HG03103 (cell line): ENCODE results near the gene BCR.
"Not testable (repeated sequence)": the region's sequence is repeated elsewhere in the genome, so short reads cannot be mapped to it uniquely, and the experiment has no call there.

Source experiments
- ATAC-seq: cut with Tn5 transposase; IDR thresholded peaks from one replicate; pipeline ENCODE4 v1.9.1; 2021; ENCODE audit warnings: low read depth; ENCODE audit not compliant: unreplicated experiment

BCR gene

GRCh38 chr22:23305922-23306374 lies 125.6 kb downstream of the BCR start:
- no peak for ATAC-seq

GRCh38 chr22:23306438-23306921 lies 126.2 kb downstream of the BCR start:
- ATAC-seq: no peak

DNA sequence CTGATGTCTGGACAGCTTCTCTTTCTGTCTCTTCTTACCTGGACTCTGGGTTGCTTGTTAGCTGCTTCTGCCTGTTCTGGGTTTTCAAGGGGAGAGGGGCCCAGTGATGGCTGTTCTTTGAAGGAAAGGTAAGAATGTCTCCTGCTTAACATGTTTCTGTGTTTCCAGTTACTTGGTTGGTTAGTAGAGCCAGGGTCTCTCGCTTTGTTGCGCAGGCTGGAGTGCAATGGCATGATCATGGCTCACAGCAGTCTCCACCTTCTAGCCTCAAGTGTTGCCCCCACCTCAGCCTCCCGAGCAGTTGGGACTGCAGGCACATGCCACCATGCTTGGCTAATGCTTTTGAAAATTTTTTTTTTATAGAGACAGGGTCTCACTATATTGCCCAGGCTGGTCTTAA lies 126.6 kb downstream of the BCR start:
- ATAC-seq: no peak

GRCh38 chr22:23307511-23307910 lies 127.2 kb downstream of the BCR start:
- not testable (repeated sequence) for ATAC-seq

GRCh38 chr22:23309261-23309660 lies 129.0 kb downstream of the BCR start:
- not testable (repeated sequence) for ATAC-seq

GRCh38 chr22:23310443-23311097 lies 130.3 kb downstream of the BCR start:
- not testable (repeated sequence) for ATAC-seq

DNA sequence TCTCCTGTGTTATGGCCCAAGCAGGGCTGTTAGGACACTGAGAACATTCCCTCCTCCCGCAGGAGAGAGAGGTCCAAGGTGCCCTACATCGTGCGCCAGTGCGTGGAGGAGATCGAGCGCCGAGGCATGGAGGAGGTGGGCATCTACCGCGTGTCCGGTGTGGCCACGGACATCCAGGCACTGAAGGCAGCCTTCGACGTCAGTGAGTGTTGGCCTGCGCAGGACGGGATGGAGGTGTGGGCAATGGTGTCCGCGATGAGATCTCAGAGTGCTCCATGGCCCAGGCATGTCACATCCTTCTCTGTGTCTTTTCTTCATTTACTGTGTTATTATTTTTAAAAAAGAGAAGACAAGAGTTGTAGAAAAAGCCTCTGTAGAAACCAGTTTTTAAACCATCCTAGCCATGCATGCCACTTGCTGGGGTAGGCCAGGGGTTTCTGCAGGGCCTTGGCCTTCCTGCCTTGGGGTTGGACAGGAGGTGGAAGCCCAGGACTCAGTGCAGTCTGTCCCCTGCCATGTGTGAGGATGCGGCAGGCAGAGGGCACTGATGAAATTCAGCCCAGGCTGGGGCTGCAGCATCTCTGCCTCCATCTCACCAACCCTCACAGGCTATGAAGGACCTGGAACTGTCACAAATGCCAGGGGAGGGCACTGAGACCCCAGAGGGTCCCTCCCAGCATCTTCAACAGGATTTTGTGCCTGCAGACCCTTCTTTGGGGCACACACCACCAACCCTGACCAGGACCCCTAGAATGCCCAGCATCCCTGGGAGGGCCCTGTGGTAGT lies 131.5 kb downstream of the BCR start:
- not testable (repeated sequence) for ATAC-seq

- no peak for ATAC-seq
Measured at GRCh38 chr22:23313791-23314567, 133.7 kb downstream of the BCR start.

- no peak for ATAC-seq
Measured at GRCh38 chr22:23315341-23315917, 135.1 kb downstream of the BCR start.

DNA sequence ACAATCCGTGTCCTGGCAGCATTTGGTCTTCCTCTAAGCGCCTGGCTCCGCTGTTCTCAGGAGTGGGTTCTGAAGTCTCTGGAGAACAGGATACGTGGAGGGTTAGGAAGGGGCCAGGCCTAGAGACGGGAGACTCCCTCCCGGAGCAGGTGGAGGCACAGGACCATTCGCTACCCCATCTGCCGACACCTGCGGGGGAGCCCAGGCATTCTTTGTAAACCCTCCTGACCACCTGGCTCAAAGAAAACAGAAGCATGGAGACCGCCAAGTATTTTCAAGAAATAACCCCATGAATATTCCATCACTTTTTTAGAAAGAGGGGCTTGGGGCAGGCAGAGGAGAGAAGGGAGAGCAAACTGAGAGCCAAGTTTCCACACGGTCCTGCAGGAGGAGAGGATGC lies 136.3 kb downstream of the BCR start:
- not testable (repeated sequence) for ATAC-seq

GRCh38 chr22:23318316-23318715 lies 138.0 kb downstream of the BCR start:
- not testable (repeated sequence) for ATAC-seq

- ATAC-seq: not testable (repeated sequence)
Measured at GRCh38 chr22:23322497-23323080, 142.3 kb downstream of the BCR start.

DNA sequence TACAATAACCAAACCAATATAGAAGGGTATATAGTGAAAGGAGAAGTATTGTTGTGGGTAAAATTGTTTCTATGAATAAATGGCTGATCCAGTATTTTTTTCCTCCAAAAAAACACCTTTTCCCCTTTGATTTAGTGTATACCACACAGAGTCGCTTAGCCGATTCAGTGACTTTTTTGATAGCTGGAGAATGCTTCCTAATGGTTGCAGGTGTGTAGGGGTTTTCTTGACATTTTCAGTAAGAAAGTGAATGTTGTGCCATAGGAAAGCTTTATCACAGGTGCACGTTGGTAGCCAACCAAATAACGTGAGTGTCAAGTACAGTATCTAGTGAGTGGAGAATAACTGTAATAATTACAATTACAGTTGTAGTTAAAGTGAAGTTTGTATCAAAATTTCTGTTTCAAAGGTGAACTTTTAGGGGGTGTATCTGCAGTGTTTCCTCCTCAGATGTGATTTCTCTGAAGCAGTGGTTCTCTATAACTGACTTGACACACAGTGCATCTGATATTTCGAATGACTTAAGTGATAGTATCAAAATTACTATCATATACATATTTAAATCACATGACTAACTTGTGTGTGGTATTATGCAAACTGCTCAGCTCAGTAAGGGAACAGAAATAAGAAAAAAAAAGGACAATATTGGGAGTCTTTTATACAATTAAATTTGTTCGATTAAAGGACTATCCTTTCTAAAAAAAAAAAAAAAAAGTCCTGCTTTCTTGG lies 143.8 kb downstream of the BCR start:
- not testable (repeated sequence) for ATAC-seq

GRCh38 chr22:23325183-23325582 lies 144.9 kb downstream of the BCR start:
- ATAC-seq: no peak

DNA sequence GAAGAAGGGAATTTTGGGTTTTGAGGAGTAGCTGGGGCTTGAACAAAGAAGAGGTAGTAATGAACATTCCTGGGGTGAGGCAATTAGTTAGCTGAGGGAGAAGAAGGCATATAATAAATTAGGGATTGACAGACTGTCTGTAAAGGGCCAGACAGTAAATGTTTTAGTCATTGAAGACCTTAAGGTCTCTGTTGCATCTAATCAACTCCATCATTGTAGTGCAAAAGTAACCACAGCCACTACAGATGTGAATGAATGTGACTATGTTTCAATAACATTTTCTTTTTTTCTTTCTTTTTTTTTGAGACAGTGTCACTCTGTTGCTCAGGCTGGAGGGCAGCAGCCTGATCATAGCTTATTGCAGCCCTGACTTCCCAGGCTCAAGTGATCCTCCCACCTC lies 153.5 kb downstream of the BCR start:
- ATAC-seq: not testable (repeated sequence)

DNA sequence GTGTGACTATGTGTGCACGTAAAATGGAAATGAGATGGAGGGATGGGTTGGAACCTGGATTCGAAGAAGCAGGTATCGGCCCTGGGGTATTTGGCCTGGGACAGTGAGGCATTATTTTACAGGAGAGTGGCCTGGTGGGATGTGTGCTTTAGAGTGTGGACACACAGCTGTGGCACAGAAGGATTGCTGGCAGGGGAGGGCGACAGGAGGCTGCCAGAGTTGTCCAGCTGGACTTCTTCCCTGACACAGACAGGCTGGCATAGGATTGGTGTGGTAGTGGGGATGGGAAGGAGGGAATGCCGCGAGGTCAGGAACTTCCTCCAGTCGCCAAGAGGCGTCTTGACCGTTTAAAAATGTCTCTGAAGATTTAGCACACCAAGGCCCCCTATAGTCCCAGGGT lies 157.4 kb downstream of the BCR start:
- ATAC-seq: not testable (repeated sequence)

- not testable (repeated sequence) for ATAC-seq
Measured at GRCh38 chr22:23341942-23342695, 161.8 kb downstream of the BCR start.

- no peak for ATAC-seq
Measured at GRCh38 chr22:23351321-23351720, 171.0 kb downstream of the BCR start.

DNA sequence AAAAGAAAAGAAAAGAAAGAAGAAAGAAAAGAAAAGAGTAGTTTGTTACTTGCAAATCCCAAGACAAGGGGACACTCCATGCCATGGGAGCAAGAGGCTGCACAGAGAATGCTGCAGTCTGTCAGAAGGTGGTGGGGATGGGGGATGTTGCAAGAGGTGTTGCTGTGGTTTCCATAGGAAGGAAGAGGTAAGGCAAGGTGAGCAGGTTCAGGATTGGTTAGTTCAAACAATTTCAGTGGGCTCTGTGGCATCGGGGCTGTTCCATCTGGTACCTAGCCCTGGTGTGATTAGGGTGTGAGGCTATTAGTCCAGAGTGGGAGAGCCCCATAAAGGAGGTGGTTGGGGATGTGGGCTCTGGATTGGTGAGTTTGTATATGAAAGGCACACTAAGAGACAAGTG lies 172.7 kb downstream of the BCR start:
- ATAC-seq: no peak
